Skin epidermis (tissue), 12 donors: Measurements from ENCODE around the gene TIMM17A.

ENCODE experiments used
- H3K27ac ChIP-seq, 21 experiments: fragments of 200-600 bp; sonication (generic) in 11 of 21; one replicate each; pipeline ENCODE4 v1.5.0; 2020; ENCODE audit warnings: mild to moderate bottlenecking in 3 of 21, inconsistent platforms in 2 of 21, moderate library complexity in 2 of 21
- H3K4me3 ChIP-seq, 7 experiments: fragments of 200-600 bp; sonication (generic) in 2 of 7; one replicate each; pipeline ENCODE4 v1.5.0; 2020; ENCODE audit warnings: inconsistent platforms in 2 of 7, mild to moderate bottlenecking in 2 of 7, moderate library complexity in 1 of 7

The TIMM17A gene

DNA sequence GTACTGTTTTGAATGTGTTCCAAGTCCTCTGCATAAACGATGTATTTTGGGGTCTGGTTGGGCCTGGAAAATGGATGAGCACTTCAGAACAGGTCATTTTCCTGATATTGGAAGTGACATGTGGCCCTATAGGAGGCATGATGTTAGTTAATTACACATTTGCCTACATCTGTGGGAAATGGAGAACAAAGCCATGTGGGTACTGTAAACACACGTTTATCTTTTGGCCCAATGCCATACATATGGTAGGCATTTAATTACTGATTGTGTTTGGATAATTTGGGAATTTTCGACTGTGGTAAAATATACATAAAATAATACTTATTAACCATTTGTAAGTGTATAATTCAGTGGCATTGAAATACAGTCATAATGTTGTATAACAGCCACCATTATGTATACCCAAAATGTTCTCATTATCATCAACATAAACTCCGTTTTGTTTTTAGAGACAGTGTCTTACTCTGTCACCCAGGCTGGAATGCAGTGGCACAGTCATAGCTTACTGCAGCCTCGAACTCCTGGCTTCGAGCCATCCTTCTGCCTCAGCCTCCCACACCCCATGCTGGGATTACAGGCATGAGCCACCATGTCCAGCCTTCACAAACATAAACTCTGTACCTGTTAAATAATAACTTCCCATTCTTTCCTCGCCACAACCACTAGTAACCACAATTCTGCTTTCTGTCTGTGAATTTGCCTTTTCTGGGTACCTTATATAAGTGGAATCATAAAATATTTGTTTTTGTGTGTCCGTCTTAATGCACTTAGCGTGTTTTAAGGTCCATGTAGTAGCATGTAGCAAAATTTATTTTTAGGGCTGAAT is 15.2 kb downstream of the TIMM17A start:
- H3K4me3 ChIP-seq = no peak overlapping the region
- no peak overlapping the region for H3K27ac ChIP-seq

DNA sequence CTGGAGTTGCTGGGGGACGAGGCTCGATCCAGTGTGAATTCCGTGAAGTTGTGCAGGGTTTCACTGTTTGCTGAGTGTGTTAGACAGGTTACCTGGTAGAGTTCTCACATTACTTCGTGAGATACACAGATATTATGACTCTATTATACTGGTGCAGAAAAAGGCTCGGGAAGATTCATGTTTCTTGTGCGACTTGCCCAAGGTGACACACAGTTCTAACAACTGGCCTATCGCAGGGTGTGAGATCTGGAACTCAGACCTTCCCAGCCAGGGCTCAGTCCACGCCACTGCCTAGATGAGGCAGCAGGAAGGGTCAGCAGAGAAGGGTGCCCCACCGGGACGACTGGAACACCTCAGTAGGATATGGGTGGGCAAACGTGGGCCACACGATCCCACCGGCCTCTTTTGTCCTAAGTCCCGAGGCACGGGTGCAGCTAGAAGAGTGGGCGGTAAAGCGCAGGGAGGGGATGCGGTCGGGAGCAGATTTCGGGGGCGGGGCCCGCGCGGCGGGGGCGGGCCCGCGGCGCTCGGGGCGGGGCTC is 26.8 kb downstream of the TIMM17A start:
- peak overlapping the region in 16 of 21 experiments; percentile 88 to 97 (median 92) for H3K27ac ChIP-seq
- H3K4me3 ChIP-seq = peak overlapping the region; percentile 67 to 99 (median 85)

DNA sequence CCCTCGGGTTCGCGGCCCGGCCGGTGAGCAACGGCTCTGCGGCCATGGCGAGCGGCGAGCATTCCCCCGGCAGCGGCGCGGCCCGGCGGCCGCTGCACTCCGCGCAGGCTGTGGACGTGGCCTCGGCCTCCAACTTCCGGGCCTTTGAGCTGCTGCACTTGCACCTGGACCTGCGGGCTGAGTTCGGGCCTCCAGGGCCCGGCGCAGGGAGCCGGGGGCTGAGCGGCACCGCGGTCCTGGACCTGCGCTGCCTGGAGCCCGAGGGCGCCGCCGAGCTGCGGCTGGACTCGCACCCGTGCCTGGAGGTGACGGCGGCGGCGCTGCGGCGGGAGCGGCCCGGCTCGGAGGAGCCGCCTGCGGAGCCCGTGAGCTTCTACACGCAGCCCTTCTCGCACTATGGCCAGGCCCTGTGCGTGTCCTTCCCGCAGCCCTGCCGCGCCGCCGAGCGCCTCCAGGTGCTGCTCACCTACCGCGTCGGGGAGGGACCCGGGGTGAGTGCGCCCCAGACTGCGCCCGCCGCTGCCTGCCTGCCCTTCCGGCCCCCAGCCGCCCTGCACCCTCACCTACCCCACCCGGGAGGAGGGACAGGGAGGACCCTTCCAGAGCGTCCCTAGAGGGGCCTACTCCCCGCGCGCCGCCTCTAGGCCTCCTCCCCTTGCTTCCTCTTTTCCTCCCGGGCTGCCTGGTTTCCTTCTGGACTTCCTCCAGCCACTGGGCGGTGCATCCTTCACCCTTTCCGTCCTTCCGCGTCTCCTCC is 27.5 kb downstream of the TIMM17A start, which contains the start of gene RNPEP:
TSS of gene RNPEP (plus strand) at position 26 of the 757 bp plus-strand sequence. CDS start at position 45, 19 bp downstream.
- Histone ChIP-seq H3K4me3 (peak within 1 kb of the TSS; percentile 67 to 99 (median 85)), H3K27ac (peak within 1 kb of the TSS; percentile 88 to 97 (median 92))

DNA sequence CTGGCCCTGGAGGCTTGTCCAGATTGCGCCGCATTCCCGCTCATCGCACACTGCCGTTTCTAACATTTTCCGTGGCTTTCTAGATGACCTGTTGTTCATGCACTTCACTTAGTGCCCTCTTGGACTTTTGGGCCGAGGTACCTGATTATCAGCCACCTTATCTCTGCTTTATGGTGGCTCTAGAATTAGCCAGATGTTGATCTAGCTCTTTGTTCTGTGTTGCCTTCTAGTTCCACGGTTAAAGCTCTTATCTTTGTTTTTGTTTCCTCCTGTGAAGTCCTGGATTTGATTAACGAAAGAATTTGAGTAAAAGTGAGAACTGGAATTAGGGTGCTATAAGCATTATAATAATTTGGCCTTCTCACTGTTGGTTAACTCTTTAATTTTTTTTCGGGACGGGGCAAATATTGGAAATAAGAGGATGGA is 28.1 kb downstream of the TIMM17A start:
- H3K4me3 ChIP-seq = peak overlapping the region; percentile 67 to 99 (median 85)
- H3K27ac ChIP-seq = peak overlapping the region in 20 of 21 experiments; percentile 88 to 97 (median 92)

DNA sequence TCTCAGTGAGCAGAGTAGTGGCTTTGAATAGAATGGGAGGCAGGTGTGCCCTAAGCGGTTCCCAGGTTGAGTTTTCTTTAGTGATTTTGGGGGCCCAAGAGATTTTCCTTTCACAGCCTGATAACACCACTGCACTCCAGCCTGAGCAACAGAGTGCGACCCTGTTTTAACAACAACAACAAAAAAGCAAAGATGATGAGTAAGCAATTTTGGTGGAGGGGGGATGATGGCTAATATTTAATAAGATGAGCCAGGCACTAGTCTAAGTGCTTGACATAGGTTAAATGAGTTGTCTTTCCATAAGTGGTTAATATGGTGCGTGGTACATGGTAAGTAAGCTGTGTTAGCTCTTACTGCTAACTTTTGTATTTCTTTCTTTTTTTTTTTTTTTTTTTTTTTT is 29.1 kb downstream of the TIMM17A start:
- Histone ChIP-seq H3K4me3 (no peak overlapping the region), H3K27ac (no peak overlapping the region)

GRCh38 chr1:201985355-201985754 is 30.1 kb downstream of the TIMM17A start:
- no peak overlapping the region for H3K4me3 ChIP-seq
- no peak overlapping the region for H3K27ac ChIP-seq

DNA sequence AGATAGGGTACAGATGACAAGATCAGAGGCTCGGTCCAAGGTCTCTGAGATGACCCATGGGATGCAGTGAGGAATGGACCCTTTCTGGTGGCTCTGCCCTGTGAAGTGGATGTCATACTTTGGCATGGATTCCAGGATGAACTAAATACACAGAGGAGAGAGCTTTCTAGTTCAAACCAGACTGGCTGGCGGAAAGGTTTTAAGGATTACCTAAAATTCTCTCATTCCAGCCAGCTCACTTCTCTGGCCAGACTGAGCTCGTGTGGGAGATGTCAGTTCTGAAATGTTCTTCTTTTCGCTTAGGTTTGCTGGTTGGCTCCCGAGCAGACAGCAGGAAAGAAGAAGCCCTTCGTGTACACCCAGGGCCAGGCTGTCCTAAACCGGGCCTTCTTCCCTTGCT is 33.3 kb downstream of the TIMM17A start:
- Histone ChIP-seq H3K27ac (no peak overlapping the region), H3K4me3 (no peak overlapping the region)

GRCh38 chr1:201989354-201990128 is 34.2 kb downstream of the TIMM17A start:
- no peak overlapping the region for H3K4me3 ChIP-seq
- no peak overlapping the region for H3K27ac ChIP-seq

GRCh38 chr1:201990427-201990826 is 35.1 kb downstream of the TIMM17A start:
- Histone ChIP-seq H3K27ac (no peak overlapping the region), H3K4me3 (no peak overlapping the region)

DNA sequence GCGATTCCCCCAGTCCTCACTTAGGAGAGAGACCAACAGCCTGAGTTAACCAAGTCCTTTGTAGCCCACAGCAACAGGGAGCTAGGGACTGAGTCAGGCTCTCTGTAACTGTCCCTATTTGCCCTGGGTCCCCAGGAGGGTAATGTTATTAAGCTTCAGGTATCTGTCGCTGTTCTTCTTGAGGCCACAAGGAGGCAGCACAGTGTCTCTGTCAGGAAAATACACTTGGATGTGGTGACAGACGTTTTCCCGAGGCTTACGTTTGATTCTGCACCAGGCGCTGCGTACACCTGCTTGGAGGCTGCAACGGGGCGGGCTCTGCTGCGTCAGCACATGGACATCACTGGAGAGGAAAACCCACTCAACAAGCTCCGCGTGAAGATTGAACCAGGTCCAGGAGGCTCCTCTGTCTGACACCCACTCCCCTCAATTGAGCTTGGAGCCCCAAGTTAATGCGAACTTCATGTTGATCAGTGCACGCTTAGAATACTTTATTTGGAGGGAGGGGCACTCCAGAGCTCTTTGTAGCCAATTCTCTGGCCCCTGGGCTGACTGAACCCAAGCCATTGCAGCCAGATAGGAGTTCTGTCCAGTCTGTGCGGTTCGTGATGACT is 44.4 kb downstream of the TIMM17A start:
- Histone ChIP-seq H3K4me3 (no peak overlapping the region), H3K27ac (no peak overlapping the region)

DNA sequence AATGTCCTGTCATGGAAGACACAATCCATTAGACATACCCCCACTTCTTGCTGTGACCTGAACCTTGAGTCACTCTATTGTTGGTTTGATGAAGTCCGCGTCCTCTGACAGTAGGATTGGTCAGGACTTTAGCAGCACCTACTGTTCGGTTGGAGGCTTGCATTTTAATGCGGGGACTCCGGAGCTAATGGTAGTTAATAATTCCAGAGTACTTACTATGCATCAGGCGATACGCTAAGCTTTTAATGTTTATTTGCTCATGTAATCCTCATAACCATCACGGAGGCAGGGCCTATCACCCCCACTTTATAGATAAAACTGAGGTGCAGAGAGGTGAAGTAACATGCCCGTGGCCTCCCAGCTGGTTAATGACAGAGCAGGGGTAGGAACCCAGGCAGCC is 47.2 kb downstream of the TIMM17A start:
- Histone ChIP-seq H3K4me3 (no peak overlapping the region), H3K27ac (no peak overlapping the region)

DNA sequence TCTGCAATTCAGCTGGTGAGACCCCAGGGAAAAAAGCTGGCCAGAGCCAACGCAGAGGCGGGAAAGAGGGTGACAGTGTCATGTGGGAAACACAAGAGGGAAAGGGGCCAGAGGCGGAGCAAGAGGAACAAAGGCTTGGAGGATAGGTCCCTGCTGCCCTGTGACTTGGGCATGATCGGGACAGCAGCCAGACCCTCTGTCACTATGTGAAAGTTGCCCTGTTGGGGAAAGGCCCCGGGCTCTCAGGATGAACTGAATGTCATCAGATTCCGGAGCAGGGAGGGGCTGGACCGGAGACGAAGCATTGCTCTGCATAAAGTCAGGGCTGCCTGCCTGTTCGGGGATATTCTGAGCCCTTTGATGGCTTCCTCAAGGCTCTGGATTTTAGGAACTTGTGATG is 49.4 kb downstream of the TIMM17A start:
- no peak overlapping the region for H3K27ac ChIP-seq
- no peak overlapping the region for H3K4me3 ChIP-seq

GRCh38 chr1:202005958-202006357 is 50.7 kb downstream of the TIMM17A start:
- H3K27ac ChIP-seq = peak overlapping the region in 1 of 21 experiments; percentile 17
- no peak overlapping the region for H3K4me3 ChIP-seq

DNA sequence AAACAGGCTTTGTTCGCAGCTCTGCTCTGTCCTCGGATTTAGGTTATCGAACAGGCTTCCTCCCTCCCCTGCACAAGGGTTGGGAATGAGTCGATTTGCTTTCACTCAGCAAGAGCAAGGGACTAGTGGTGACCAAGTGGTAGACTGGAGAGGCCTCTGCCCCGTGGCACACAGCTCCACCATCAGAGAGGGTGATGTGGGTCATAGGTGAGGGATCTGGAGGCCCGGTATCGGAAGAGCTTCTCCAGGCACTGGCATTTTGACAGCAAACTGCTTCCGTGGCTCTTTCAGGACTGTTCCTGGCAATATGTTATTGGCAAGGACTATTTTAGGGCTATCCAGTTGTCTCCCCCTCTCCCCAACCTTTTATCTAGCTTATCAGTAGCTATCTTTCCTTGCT is 52.0 kb downstream of the TIMM17A start:
- Histone ChIP-seq H3K4me3 (no peak overlapping the region), H3K27ac (peak overlapping the region in 6 of 21 experiments; percentile 9 to 55 (median 30))

DNA sequence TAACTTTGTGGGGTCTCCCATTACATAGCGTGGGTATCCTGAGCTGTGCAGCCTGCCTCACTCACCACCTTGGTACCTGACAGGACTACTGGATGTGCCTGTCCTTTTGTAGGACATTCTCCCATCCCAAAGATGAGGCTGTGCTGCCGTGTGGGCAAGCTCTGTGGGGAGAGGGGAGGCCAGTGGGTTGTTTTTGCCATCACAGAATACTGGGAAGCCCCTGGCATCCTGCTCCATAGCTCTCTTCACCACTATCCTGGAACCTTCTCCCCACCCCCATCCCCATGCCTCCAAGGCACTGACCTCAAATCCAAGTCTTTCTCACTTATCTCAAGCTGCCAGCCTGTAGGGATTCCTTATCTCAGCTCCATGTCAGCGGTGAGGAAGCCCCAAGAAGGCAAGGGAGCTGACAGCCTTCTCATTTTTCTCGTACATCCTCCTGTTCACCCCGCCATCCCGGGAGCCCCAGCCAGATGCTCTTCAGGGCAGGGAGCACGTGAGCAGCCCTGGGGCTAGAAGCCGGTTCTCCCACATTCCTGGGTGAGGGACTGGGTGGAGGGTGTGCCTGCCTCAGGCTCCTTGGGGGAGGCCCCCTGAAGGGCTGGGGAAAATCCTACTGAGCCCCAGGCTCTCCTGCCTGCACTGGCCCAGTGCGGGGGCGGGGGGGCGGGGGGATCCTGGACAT is 52.6 kb downstream of the TIMM17A start:
- H3K27ac ChIP-seq = peak overlapping the region in 6 of 21 experiments; percentile 9 to 55 (median 30)
- H3K4me3 ChIP-seq = no peak overlapping the region

GRCh38 chr1:202009326-202010179 is 54.2 kb downstream of the TIMM17A start:
- Histone ChIP-seq H3K4me3 (no peak overlapping the region), H3K27ac (peak overlapping the region in 11 of 21 experiments; percentile 1 to 78 (median 48))

DNA sequence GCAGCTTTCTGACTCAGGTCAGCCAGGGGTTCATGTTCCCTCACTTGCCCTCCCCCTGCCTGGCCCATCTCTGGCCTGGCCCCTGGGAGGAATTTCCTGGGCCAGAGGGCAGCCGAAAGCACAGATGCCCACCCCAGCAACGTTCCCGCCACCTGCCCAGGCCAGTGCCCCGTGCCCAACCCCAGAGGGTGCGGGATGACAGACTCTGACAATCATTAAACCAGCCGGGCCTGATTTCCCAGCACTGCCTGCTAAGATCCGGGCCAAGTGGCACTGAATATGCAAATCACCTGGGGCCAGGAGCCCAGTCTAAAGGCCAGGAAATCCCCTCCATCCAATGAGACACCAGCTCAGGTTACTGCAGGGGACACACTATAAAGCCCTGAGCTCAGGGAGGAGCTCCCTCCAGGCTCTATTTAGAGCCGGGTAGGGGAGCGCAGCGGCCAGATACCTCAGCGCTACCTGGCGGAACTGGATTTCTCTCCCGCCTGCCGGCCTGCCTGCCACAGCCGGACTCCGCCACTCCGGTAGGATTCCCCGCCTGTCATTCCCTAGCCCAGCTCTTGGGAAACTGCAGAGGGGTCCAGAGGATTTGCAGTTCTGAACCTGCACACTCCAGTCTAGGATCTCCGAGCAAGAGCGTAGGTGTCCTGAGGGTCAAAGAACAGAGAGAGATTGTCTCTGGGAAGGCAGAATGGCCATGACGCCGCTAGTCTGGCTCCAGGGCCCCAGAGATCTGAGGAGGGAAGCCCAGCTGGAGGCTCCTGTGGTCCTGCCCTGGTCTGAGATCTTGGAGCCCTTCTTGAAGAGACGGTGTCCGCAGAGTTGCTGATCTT is 55.1 kb downstream of the TIMM17A start, which contains the start of gene ELF3:
TSS of gene ELF3 (plus strand) at position 408 of the 836 bp plus-strand sequence. CDS start 550 bp downstream, outside the sequence.
- peak within 1 kb of the TSS in 3 of 7 experiments; percentile 9 to 41 (median 10) for H3K4me3 ChIP-seq
- peak within 1 kb of the TSS in 13 of 21 experiments; percentile 1 to 78 (median 41) for H3K27ac ChIP-seq
